Left colon (tissue), 2 donors: Measurements from ENCODE around the gene PML. TPM values are rescaled to one million over a fixed set of nuclear protein-coding genes. Genes with fewer than 3 reads are reported as not detected.

Experiments used
- ATAC-seq: fragments of 200-7000 bp; cut with Tn5 transposase; one replicate; pipeline ENCODE4 v1.9.1; 2020; ENCODE audit warnings: mild to moderate bottlenecking, moderate library complexity
- DNase-seq, 2 donors: peaks; one replicate each; pipeline ENCODE4 v3.0.0-alpha.2; 2020
- intact Hi-C, 2 donors: fragments of 100-400 bp; cut with DNase I in 1 of 2; cut with micrococcal nuclease in 1 of 2; formaldehyde crosslinking; loops; one replicate each; pipeline versions ENCODE4 v1.11.2 to v1.14.0; 2022; cut with DNase I, micrococcal nuclease
- total RNA-seq, 2 donors: library from RNA; stranded (reverse); fragmentation: NEBNext Ultra II Directional; extraction: Animal tissue kit (Norgen Biotek cat#: 25700); gene quantifications; one replicate each; pipeline ENCODE4 v1.2.1, GENCODE V29; 2021
- donor health status: DM: no; HTN: no; CAD: no.
- donor health status: DM: yes; HTN: yes; CAD: no.

PML gene
- total RNA-seq, 2 donors from 2014 or later = 26.6 to 28.5 TPM

- peak; percentile 40 for ATAC-seq
These were observed 12.1 kb upstream of the PML start for GRCh38 chr15:73982222-73982962.

GRCh38 chr15:73983211-73983727 is 11.2 kb upstream of the PML start:
- DNase-seq = peak in 1 of 2 donors; percentile 61
- ATAC-seq = no peak
- intact Hi-C loops = no loop called here

More at GRCh38 chr15:73982222-73982962, 12.1 kb upstream of the PML start:
- intact Hi-C loops = no loop called here
- peak; percentile 60 to 68 for DNase-seq

- ATAC-seq (no peak), DNase-seq (no peak)
- intact Hi-C loops = no loop called here
These were observed 10.7 kb upstream of the PML start for GRCh38 chr15:73983773-73984172.

- no peak for ATAC-seq
- intact Hi-C loops = no loop called here
These were observed 10.1 kb upstream of the PML start for GRCh38 chr15:73984208-73984979.

GRCh38 chr15:73985101-73985873 is 9.2 kb upstream of the PML start:
- ATAC-seq (peak; percentile 71), DNase-seq (no peak)
- intact Hi-C loops = no loop called here

More at GRCh38 chr15:73984208-73984979, 10.1 kb upstream of the PML start:
- no peak for DNase-seq

GRCh38 chr15:73986055-73986775 is 8.3 kb upstream of the PML start:
- intact Hi-C loops = no loop called here
- no peak for DNase-seq
- ATAC-seq = no peak

GRCh38 chr15:73986776-73987056 is 7.8 kb upstream of the PML start:
- ATAC-seq (no peak), DNase-seq (no peak)
- intact Hi-C loops = no loop called here

- intact Hi-C loops = no loop called here
- no peak for ATAC-seq
- no peak for DNase-seq
These were observed 7.3 kb upstream of the PML start for GRCh38 chr15:73987250-73987649.

- ATAC-seq (no peak), DNase-seq (no peak)
- intact Hi-C loops = no loop called here
These were observed 6.7 kb upstream of the PML start for GRCh38 chr15:73987681-73988444.

- DNase-seq = no peak
- intact Hi-C loops = no loop called here
- ATAC-seq = no peak
These were observed 6.0 kb upstream of the PML start for GRCh38 chr15:73988445-73988969.

- no peak for DNase-seq
- intact Hi-C loops = no loop called here
- peak; percentile 21 for ATAC-seq
These were observed 5.3 kb upstream of the PML start for GRCh38 chr15:73989001-73989798.

- DNase-seq (no peak), ATAC-seq (no peak)
- intact Hi-C loops = no loop called here
These were observed 4.1 kb upstream of the PML start for GRCh38 chr15:73990250-73991005.

GRCh38 chr15:73991260-73991659 is 3.3 kb upstream of the PML start:
- intact Hi-C loops = no loop called here
- DNase-seq (peak; percentile 45 to 69), ATAC-seq (no peak)

GRCh38 chr15:73991726-73992593 is 2.6 kb upstream of the PML start, which contains the start of gene STOML1:
Gene STOML1 (minus strand): TSS chr15:73992295. CDS start chr15:73992223, 72 bp downstream.
- intact Hi-C loops = no loop called here
- peak; percentile 92 to 96 for DNase-seq
- peak; percentile 84 for ATAC-seq

GRCh38 chr15:73992594-73992898 is 2.0 kb upstream of the PML start:
- DNase-seq (no peak), ATAC-seq (no peak)
- intact Hi-C loops = no loop called here
